DMS53 treated with DMSO at 0.1 percent for 48 hours (cell line): ENCODE data around the gene C4orf36.
A peak's percentile ranks its signal among the peaks of the same experiment; 100 is the strongest.

ENCODE experiments used
- DNase-seq: peaks from one replicate; lab custom pipeline; 2025; ENCODE audit not compliant: unreplicated experiment; lab: John Stamatoyannopoulos, UW

C4orf36 gene

DNA sequence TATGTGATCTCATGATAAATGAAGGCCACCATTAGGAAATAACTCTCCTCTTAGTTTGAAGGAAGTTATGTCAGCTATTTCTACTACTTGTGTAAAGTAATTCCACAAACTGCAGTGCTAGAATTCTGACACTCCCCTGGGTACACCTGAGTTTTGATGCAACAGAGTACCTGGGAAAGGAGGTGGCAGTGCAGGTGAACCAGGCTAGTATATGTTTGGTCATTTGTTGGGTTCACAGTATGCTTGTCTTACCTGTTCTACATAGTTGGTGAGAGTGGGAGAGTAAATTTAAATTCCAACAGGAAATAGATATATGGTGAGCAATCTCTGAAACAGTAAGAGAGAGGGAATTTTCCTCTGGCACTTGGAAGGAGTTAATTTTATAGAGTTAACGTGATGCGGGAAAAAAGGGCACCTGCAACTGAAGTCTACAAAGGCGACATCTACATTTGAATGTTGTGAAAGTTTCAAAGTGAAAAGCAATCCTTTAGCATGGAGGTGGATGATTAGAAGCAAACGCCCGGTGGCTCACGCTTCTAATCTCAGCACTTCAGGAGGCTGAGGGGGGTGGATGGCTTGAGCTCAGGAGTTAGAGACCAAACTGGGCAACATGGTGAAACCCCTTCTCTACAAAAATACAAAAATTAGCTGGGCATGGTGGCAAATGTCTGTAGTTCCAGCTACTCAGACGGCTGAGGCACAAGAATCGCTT is 34.7 kb downstream of the C4orf36 start:
- no peak for DNase-seq

DNA sequence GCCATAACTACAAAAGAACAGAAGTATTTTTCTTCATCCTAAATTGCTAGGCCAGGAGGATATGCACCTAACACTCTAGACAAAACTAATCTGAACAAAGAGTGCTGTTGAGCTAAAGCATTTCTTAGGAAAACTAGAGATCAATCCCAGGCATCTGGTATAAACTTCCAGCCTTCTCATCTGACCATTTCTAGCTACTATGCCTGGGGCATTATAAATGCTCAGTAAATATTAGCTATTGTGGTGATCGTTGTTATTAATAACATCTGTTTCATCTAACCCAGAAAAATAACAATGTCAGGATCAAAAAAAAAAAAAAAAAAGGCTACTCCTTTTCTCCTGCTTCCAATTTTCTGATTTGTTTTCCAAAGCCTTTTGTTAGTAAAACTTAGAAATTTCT is 35.3 kb downstream of the C4orf36 start:
- DNase-seq: no peak

DNA sequence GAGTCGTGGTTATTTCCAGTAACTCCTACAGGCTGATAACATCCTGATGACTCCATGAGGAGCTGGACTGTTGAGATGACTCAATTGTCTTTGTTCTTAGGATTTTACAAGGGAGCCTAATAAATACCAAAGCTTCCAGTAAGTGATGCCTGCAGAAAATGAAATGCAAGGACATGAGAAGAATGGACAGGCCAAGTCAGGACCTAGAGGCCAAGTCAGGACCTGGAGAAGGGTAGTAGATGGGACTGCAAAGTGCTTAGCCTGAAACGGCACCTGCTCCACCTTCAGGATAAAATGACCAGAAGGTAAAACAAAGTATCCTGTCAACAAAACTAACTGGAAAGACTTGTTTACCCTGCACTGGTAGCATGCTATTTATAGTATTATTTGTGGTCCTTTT is 36.6 kb downstream of the C4orf36 start:
- peak; percentile 70 for DNase-seq

DNA sequence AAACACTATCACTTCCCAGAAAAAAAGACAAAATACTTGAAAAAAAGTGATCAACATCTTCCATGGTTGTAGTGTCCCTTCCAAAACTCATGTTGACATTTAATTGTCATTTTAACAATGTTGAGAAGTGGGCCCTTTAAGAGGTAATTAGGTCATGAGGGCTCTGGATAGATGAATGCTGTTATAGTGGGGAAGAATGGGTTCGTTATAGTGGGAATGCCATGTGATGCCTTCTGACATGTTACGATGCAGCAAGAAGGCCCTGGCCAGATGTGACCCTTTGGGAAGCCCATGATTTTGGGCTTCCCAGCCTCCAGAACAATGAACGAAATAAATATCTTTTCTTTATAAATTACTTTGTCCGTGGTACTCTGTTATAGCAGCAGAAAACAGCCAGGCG is 39.0 kb downstream of the C4orf36 start:
- no peak for DNase-seq

DNA sequence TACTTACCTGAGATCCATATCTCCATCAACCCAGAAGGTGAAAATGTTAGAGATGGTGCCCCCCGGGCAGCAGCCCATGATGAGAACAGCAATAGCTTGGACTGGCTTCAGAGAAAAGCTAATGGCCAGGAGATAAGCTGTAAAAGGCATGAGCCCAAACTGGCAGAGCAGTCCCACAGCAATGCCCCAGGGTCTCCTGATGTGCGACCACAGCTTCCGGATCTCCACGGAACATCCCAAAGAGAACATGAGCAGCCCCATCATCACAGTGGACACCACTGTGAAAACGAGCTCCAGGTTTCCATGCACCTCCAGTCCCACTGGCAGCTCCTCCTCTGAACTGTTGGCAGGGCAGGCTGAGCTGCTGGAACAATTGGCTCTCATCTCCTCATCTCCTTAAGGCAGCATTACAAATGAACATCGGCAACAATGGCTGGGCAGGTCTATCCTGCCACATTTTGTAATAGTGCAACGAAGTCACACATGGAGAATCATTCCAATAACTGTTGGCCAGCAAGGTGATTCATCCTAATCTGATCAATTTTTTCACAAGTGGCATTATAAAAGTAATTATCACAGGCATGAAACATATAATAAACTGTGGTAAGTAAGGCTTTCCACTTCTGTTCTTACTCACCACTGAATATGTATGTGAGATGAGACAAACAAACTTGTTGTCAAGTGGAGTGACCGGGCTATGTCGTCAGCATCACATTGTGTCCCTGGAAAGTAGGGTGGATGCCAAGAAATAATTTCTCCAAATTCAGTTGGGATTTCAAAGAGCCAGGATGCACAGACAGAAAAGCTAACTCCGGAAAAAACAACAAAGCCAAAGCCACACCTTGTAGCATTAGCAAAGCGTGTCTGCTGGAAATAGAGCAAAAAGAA is 43.2 kb downstream of the C4orf36 start, which contains the start of gene SLC10A6:
TSS of gene SLC10A6 (minus strand) at position 653 of the 888 bp plus-strand sequence. CDS start at position 384, 269 bp downstream.
- no peak for DNase-seq

DNA sequence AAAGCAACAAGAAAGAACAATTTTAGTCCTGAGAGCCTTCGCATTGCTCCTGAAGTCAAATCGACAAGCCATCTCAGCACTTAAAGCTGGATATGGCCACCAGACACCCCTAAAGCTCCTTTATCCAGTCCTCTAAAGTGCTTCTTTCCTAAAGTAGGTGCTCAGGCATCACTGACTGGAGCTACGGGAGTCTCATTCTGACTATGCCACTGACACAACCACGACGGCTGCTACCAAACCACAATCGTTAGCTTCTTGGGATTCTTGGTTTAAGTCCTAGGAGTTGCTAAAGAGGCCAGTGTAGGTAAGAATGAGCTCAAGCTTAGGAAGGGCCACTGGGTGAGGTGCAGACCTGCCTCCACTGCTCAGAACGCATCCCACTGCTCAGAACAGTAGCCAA is 44.1 kb downstream of the C4orf36 start:
- no peak for DNase-seq

DNA sequence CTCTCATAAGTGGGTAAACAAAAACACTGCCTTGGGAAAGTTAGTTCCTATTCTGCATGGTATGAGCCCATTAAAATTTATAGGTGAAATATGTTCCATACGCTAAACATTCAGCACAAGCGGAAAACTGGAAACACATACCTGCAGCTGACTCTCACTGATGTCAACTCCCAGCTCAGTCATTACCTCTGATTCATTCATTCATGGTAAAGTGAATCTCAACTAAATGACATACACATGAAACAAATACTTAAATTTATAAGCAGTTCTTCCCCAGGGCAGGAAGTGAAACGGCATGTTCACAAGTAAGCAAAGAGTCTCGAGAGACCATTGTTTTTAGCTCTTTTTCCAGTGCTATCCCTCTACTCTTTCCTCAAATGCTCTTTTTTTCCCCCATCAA is 44.7 kb downstream of the C4orf36 start:
- no peak for DNase-seq

DNA sequence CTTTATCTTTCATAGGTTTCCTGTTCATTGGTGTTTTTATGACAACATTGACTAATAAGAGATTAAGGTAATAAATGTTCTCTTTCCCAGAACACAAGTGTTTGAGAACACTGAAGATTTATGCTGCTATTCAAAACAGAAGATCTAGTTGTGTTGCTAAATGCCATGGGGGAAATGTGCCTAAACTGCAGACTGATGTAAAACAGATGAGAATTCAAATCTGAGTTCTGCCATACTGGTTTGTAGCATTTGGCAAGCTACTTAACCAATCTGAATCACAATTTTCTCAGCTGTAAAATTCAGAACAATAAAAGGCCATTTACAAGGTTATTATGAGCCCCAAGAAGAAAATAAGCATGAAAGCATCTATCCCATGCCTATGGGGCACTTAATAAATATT is 45.3 kb downstream of the C4orf36 start:
- no peak for DNase-seq

DNA sequence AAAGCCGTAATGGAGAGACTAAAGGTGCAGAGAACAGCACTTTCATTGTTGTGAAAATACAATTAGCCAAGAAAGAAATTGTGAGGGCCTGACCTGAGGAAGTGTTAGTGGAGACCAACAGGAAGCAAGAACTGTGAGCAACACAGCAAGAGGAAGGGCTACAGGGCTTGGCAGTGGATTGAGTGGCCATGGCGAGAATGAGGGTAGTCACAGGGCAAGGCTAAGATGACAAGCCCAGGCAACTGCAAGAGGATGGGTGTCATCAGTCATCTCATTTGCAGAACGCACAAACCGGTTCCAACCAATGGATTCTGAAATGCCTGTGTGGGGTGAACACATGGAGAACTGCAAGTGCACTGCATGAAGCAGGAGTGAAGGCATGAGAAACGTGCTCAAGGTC is 46.6 kb downstream of the C4orf36 start:
- DNase-seq: no peak

DNA sequence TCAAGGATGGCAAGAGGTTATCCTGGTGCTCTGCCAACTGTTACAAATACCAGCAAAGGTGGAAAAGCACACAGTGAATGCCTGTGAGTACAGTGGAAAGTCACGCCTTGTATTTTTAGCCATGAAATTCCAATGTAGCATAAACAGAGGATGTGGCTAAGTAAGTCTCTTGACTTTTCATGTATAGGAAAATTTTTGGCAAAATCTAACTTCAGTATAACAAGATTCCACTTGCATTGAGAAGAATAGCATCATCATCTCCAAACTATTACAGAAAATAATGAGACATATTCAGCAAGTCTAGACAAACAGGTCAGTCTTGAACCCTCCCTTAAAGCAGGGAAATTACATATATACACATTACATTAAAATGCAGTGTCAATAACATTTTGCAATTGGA is 50.9 kb downstream of the C4orf36 start:
- no peak for DNase-seq

DNA sequence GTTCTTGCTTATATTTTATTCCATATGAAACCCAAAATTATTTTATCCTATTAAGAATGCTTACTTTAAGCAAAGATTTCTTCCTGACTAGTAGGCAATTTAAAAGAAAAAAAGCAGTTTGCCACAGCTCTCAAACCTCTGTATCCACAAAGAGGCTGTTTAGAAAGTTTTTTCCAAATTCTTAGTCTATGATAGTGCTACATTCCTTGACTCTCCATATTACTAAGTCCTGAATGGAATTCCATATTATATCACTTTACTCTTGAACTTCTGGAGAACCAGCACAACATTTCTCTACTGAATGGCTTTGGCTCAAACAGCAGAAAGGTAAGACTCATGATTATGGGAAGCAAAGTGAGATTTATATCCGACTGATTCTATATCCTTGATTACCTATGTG is 51.4 kb downstream of the C4orf36 start:
- no peak for DNase-seq

DNA sequence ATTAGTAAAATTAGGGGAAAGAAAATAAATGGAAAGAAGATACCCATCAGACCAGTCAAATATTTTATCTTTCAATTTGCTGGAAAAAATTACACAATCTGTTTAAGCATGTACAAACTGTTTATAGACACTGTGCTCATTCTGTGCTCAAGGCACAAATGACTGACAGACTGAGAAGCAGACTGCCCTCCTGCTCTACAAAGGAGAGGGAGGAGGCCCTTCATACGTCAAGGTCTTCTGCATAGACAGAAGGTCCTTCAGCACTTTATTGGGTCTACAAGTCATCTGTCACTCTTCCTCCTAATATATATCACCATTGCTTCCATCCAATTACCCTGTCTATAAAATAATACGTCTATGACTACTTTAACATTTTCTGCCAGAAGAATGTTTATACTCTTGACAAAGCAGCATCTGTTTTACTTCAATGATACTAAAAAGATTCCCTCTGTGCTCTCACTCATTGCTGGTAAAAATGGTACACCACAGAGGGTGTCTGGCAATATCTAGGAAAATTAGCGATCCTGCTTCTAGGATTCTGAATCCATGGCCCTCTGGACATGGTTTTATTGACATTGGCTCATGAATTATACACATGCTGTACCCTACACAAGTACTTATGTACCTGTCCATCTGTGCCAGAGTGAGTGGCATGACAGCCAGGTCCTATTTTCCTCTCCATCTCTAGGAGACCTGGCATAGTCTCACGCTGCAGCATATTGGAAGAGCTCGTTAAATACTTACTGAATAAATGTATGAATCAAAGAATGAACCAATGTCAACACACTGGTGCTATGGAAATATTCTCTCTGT is 54.3 kb downstream of the C4orf36 start:
- DNase-seq: no peak

DNA sequence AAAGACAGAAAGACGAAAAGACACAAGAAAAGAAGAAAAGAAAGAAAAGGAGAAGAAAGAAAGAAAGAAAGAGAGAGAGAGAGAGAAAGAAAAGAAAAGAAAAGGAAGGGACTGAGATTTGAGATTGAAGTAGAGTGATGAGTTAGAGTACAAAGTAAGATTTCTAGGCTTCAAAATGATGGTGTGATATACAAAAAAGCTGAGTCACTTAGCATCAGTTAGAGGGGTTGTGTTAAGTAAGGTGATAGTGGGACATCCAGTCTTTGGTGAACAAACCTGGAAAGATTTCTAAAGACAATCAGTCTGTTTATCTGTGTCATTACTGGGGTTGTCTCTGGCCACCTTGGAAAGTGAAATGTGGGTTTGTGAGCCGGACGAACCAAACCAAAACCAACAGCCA is 56.5 kb downstream of the C4orf36 start:
- DNase-seq: no peak

DNA sequence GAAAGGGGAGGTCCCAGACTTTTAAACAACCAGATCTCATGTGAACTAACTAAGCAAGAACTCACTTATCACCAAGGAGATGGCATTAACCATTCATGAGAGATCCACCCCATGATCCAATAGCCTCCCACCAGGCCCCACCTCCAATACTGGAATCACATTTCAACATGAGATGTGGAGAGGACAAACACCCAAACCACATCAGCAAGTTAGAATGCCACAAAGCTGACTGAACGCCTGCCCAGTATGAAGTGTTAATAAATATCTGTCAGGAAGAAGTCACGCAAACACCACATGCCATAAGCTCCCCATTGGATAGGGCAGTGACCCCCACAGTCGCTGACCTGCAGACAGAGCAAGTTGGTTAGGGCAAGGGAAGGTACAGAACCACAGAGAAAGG is 57.3 kb downstream of the C4orf36 start:
- DNase-seq: no peak

DNA sequence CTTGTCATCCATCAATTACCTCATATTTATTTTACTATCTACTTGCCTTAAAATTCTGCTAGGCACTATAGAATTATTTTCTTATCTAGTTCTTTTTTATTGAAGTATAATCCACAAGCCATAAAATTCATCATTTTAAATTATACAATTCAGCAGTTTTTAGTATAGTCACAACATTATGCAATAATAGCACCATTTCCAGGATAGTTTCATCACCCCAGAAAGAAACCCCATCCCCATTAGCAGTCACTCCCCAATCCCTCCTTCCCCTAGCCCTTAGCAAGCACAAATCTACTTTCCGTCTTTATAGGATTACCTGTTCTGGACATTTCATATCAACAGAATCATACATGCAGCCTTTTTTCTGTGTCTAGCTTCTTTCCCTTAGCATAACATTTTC is 58.6 kb downstream of the C4orf36 start:
- DNase-seq: no peak

DNA sequence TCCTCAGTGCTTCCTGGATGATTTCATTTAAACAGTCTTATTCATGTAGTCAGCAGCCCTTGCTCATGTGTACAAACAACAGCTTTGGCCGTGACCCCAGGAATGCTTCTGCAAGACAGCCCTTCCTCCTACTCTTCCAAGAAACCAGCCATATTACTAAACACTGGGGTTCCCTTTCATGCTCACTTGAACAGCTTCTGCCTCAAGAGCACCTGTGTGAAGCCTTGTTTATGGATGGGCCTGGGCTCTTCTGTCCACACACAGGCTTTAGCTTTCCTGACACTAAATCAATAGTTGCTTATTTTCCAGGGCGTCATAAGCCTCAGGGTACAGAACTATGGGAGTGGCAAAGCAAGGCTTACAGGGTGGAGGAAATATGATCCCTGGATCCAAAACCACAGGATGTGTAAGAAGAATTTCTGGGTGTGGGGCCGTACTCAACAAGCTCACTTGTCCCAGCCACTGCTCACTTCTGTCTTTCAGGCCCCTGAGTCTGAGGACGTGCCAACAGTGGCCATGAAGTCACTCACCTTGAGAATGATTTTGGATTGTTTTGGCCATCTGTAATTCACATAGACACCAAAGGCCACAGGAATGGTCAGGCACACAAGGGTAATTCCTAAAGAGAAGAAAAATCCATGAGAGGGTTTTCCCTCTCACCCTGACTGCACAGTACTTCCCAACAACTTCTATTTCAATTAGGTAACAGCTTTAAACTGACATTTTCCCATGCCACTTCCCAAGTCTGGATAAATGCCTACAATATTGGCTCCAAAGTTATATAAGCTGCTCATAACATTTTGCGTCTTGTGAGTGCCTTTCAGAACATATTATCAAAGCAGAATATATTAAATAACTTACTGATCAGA is 60.7 kb downstream of the C4orf36 start:
- peak; percentile 10 for DNase-seq
